GM21737 (cell line): ENCODE measurements around the gene MEMO1.

Source experiments
- ATAC-seq: cut with Tn5 transposase; IDR thresholded peaks from one replicate; pipeline ENCODE4 v1.9.1; 2021; ENCODE audit warnings: mild to moderate bottlenecking, moderate library complexity; ENCODE audit not compliant: unreplicated experiment

Gene MEMO1

GRCh38 chr2:31832363-31832762 is 178.4 kb downstream of the MEMO1 start:
- no peak for ATAC-seq

GRCh38 chr2:31831585-31831984 is 179.2 kb downstream of the MEMO1 start:
- ATAC-seq: no peak

- no peak for ATAC-seq
Measured at GRCh38 chr2:31828891-31829290, 181.9 kb downstream of the MEMO1 start.

- ATAC-seq: no peak
Measured at GRCh38 chr2:31823558-31823957, 187.2 kb downstream of the MEMO1 start.

GRCh38 chr2:31822587-31822986 is 188.2 kb downstream of the MEMO1 start:
- ATAC-seq: no peak
